C4-2B (cell line): ENCODE data around the gene KCNQ1OT1.

Experiments
- CTCF ChIP-seq: fragments of 450-650 bp; conservative IDR thresholded peaks from 2 replicates; pipeline ENCODE4 v1.5.1; 2017; ENCODE audit warnings: mild to moderate bottlenecking
- ZFX ChIP-seq: fragments of 450-650 bp; IDR thresholded peaks from 2 replicates; pipeline ENCODE4 v1.6.1; 2017

- TF ChIP-seq CTCF: no peak
- TF ChIP-seq ZFX: no peak
These were observed 12.6 kb downstream of the KCNQ1OT1 start for GRCh38 chr11:2687223-2687530.
